Measurements from ENCODE around the gene BBS7.
A peak's percentile ranks its signal among the peaks of the same experiment; 100 is the strongest.

Gene BBS7

GRCh38 chr4:121824950-121825349, 45.3 kb downstream of the BBS7 start:
- DNase-seq (ENCODE audit: low spot score): no peak

- no peak for DNase-seq (ENCODE audit: low spot score)
Measured at GRCh38 chr4:121824171-121824527, 46.1 kb downstream of the BBS7 start.

- peak; percentile 96 for DNase-seq (ENCODE audit: low spot score)
Measured at GRCh38 chr4:121823505-121824170, 46.6 kb downstream of the BBS7 start, which contains the start of gene CCNA2. Gene CCNA2, minus strand, starts transcription at chr4:121823883. Its CDS starts 255 bp downstream, at chr4:121823628.

- peak; percentile 22 for DNase-seq (ENCODE audit: low spot score)
Measured at GRCh38 chr4:121822796-121823504, 47.3 kb downstream of the BBS7 start.

GRCh38 chr4:121822047-121822446, 48.2 kb downstream of the BBS7 start:
- DNase-seq (ENCODE audit: low spot score): no peak

- DNase-seq (ENCODE audit: low spot score): peak; percentile 26
Measured at GRCh38 chr4:121819216-121819965, 50.9 kb downstream of the BBS7 start.

- DNase-seq (ENCODE audit: low spot score): no peak
Measured at GRCh38 chr4:121818215-121818614, 52.1 kb downstream of the BBS7 start.

- DNase-seq (ENCODE audit: low spot score): no peak
Measured at GRCh38 chr4:121817701-121818100, 52.6 kb downstream of the BBS7 start.

GRCh38 chr4:121817006-121817405, 53.3 kb downstream of the BBS7 start:
- DNase-seq (ENCODE audit: low spot score): no peak

GRCh38 chr4:121814756-121815155, 55.5 kb downstream of the BBS7 start:
- DNase-seq (ENCODE audit: low spot score): no peak

GRCh38 chr4:121811122-121811521, 59.2 kb downstream of the BBS7 start:
- no peak for DNase-seq (ENCODE audit: low spot score)

- DNase-seq (ENCODE audit: low spot score): no peak
Measured at GRCh38 chr4:121806411-121806810, 63.9 kb downstream of the BBS7 start.

- DNase-seq (ENCODE audit: low spot score): no peak
Measured at GRCh38 chr4:121801715-121802075, 68.6 kb downstream of the BBS7 start.

GRCh38 chr4:121800961-121801714, 69.1 kb downstream of the BBS7 start, which contains the start of gene EXOSC9:
Gene EXOSC9, plus strand, starts transcription at chr4:121801323. Its CDS starts 102 bp downstream, at chr4:121801425.
- DNase-seq (ENCODE audit: low spot score): peak; percentile 94

- no peak for DNase-seq (ENCODE audit: low spot score)
Measured at GRCh38 chr4:121800638-121800960, 69.7 kb downstream of the BBS7 start.

- no peak for DNase-seq (ENCODE audit: low spot score)
Measured at GRCh38 chr4:121799867-121800501, 70.3 kb downstream of the BBS7 start.

GRCh38 chr4:121799208-121799823, 71.0 kb downstream of the BBS7 start:
- DNase-seq (ENCODE audit: low spot score): no peak

- no peak for DNase-seq (ENCODE audit: low spot score)
Measured at GRCh38 chr4:121796283-121796682, 74.0 kb downstream of the BBS7 start.

- peak; percentile 12 for DNase-seq (ENCODE audit: low spot score)
Measured at GRCh38 chr4:121794505-121795188, 75.6 kb downstream of the BBS7 start.

- peak; percentile 70 for DNase-seq (ENCODE audit: low spot score)
Measured at GRCh38 chr4:121792966-121793365, 77.3 kb downstream of the BBS7 start.

GRCh38 chr4:121791481-121791880, 78.8 kb downstream of the BBS7 start:
- peak; percentile 30 for DNase-seq (ENCODE audit: low spot score)

Measured in kidney tubule cell (primary cell).